Keratinocyte (primary cell): Measurements from ENCODE around the gene PRAMEF12. TPM values are rescaled to one million over a fixed set of nuclear protein-coding genes. Genes with fewer than 3 reads are reported as not detected.

Experiments used
- DNase-seq: peaks from one replicate; pipeline ENCODE4 v3.0.0-alpha.2; 2011; ENCODE audit warnings: low read depth, missing footprints, low spot score
- FAIRE-seq: peaks from 2 replicates; lab custom pipeline; 2011; peaks lifted over from hg19 to GRCh38; lab: Jason Lieb, UNC
- H2AFZ ChIP-seq: 2 replicates; pipeline ENCODE4 v1.6.0; 2012; ENCODE audit warnings: low read length, control low read depth, inconsistent platforms; ENCODE audit not compliant: control insufficient read depth
- H3K27ac ChIP-seq: 2 replicates; pipeline ENCODE4 v1.5.1; 2011; ENCODE audit warnings: low read length; ENCODE audit not compliant: control insufficient read depth, insufficient read depth
- H3K27me3 ChIP-seq: 3 replicates; pipeline ENCODE4 v1.6.0; 2011; ENCODE audit warnings: low read length; ENCODE audit not compliant: control insufficient read depth, insufficient read depth; ENCODE audit errors: extremely low read depth
- H3K36me3 ChIP-seq, 2 experiments: 2 replicates in 1 of 2; 3 replicates in 1 of 2; pipeline ENCODE4 v1.5.1; 2011; ENCODE audit warnings: low read length in 2 of 2, mild to moderate bottlenecking in 1 of 2; ENCODE audit not compliant: control insufficient read depth in 2 of 2, insufficient read depth in 2 of 2; ENCODE audit errors: extremely low read depth in 1 of 2
- H3K4me1 ChIP-seq: 3 replicates; pipeline ENCODE4 v1.5.1; 2011; ENCODE audit warnings: low read length; ENCODE audit not compliant: control insufficient read depth, insufficient read depth; ENCODE audit errors: extremely low read depth
- H3K4me2 ChIP-seq: 3 replicates; pipeline ENCODE4 v1.6.0; 2011; ENCODE audit warnings: low read depth, low read length; ENCODE audit not compliant: control insufficient read depth, insufficient read depth; ENCODE audit errors: extremely low read depth
- H3K4me3 ChIP-seq, 3 experiments: fragments of 200-600 bp in 1 of 3; sonication (generic) in 1 of 3; 2 replicates in 2 of 3; 3 replicates in 1 of 3; pipeline ENCODE4 v1.5.1; 2011 to 2016; ENCODE audit warnings: low read length in 3 of 3, mild to moderate bottlenecking in 3 of 3, control low read depth in 2 of 3, inconsistent platforms in 1 of 3, low read depth in 1 of 3, mixed read lengths in 1 of 3, mixed run types in 1 of 3, moderate library complexity in 1 of 3; ENCODE audit not compliant: control insufficient read depth in 2 of 3, insufficient read depth in 2 of 3; ENCODE audit errors: extremely low read depth in 1 of 3
- H3K79me2 ChIP-seq: 2 replicates; pipeline ENCODE4 v1.6.0; 2012; ENCODE audit warnings: low read length; ENCODE audit not compliant: control insufficient read depth, insufficient read depth
- H3K9ac ChIP-seq: 3 replicates; pipeline ENCODE4 v1.6.0; 2011; ENCODE audit warnings: low read length; ENCODE audit not compliant: control insufficient read depth, insufficient read depth; ENCODE audit errors: extremely low read depth
- H3K9me1 ChIP-seq: 3 replicates; pipeline ENCODE4 v1.6.0; 2011; ENCODE audit warnings: low read length; ENCODE audit not compliant: control insufficient read depth, insufficient read depth; ENCODE audit errors: extremely low read depth
- H3K9me3 ChIP-seq: 2 replicates; pipeline ENCODE4 v1.5.1; 2012; ENCODE audit warnings: low read depth, low read length; ENCODE audit not compliant: control insufficient read depth
- H4K20me1 ChIP-seq: 3 replicates; pipeline ENCODE4 v1.6.0; 2011; ENCODE audit warnings: low read length; ENCODE audit not compliant: control insufficient read depth, insufficient read depth; ENCODE audit errors: extremely low read depth
- CTCF ChIP-seq, 3 experiments: IDR thresholded peaks in 1 of 3; conservative IDR thresholded peaks in 1 of 3; optimal IDR thresholded peaks in 1 of 3; 2 replicates in 2 of 3; 3 replicates in 1 of 3; pipeline versions ENCODE3 to v1.5.1; 2011; ENCODE audit warnings: low read length in 3 of 3, mild to moderate bottlenecking in 3 of 3, moderate library complexity in 2 of 3, control low read depth in 1 of 3, inconsistent platforms in 1 of 3; ENCODE audit not compliant: insufficient read depth in 2 of 3; ENCODE audit errors: extremely low read depth in 1 of 3
- EZH2 ChIP-seq: IDR thresholded peaks from one replicate; pipeline ENCODE4 v1.6.1; 2012; ENCODE audit warnings: inconsistent platforms, mild to moderate bottlenecking, low read length, moderate library complexity
- dilution Hi-C: fragments of 300-500 bp; cut with MboI; formaldehyde crosslinking; loops from one replicate; pipeline ENCODE4 v1.7.0; 2020; ENCODE audit warnings: low sequenced_read_pairs; ENCODE audit not compliant: extremely low pct_ligation_motif_present
- polyA plus RNA-seq, 5 experiments: library from polyadenylated mRNA; depleted of rRNA in 3 of 5; stranded (reverse) in 3 of 5; stranded (forward) in 1 of 5; unstranded in 1 of 5; fragments of >200 nt; gene quantifications; 1 replicate in 1 of 5; 2 replicates in 3 of 5; 3 replicates in 1 of 5; pipeline versions ENCODE4 v1.2.1 to v1.2.3, GENCODE V29; 2011 to 2012; ENCODE audit warnings: missing spikeins in 2 of 5, low read depth in 1 of 5, low replicate concordance in 1 of 5

The PRAMEF12 gene
- polyA plus RNA-seq, 1 donor (not counting 4 experiments of a cell fraction or from before 2014, with no cell fraction given) = not detected

GRCh38 chr1:12756768-12757413 lies 16.6 kb upstream of the PRAMEF12 start:
- TF ChIP-seq EZH2 (no peak), CTCF (optimal IDR thresholded peaks at IDR 0.05 in 1 of 3, IDR thresholded peaks at IDR 0.05 in 1 of 3, conservative IDR thresholded peaks at IDR 0.05 in 1 of 3; ENCODE audit: extremely low read depth in 1 of 3, insufficient read depth in 2 of 3, low read length in 3 of 3) (no peak)
- no peak overlapping the region for H3K4me2 ChIP-seq
- no peak overlapping the region for H3K27ac ChIP-seq
- no peaks in the 10 kb centered on the region for H3K79me2 ChIP-seq
- H3K9ac ChIP-seq = no peak overlapping the region
- H4K20me1 ChIP-seq = no peaks in the 10 kb centered on the region
- DNase-seq (no peak), FAIRE-seq (no peak)
- H3K36me3 ChIP-seq = no peaks in the 10 kb centered on the region
- no peak overlapping the region for H2AFZ ChIP-seq
- H3K9me1 ChIP-seq = no peaks in the 10 kb centered on the region
- no peaks in the 10 kb centered on the region for H3K4me1 ChIP-seq
- H3K4me3 ChIP-seq = no peak overlapping the region
- no peaks in the 10 kb centered on the region for H3K9me3 ChIP-seq
- dilution Hi-C loops = no loop called here
- H3K27me3 ChIP-seq = no peaks in the 10 kb centered on the region

GRCh38 chr1:12757836-12758235 lies 15.7 kb upstream of the PRAMEF12 start:
- no peak for TF ChIP-seq EZH2
- no peak for TF ChIP-seq CTCF (optimal IDR thresholded peaks at IDR 0.05 in 1 of 3, IDR thresholded peaks at IDR 0.05 in 1 of 3, conservative IDR thresholded peaks at IDR 0.05 in 1 of 3; ENCODE audit: extremely low read depth in 1 of 3, insufficient read depth in 2 of 3, low read length in 3 of 3)
- Histone ChIP-seq H3K4me3 (no peak overlapping the region), H2AFZ (no peak overlapping the region), H3K9me1 (no peaks in the 10 kb centered on the region), H3K27me3 (no peaks in the 10 kb centered on the region), H3K4me1 (no peaks in the 10 kb centered on the region), H3K9me3 (no peaks in the 10 kb centered on the region), H3K36me3 (no peaks in the 10 kb centered on the region), H3K79me2 (no peaks in the 10 kb centered on the region), H3K9ac (no peak overlapping the region), H4K20me1 (no peaks in the 10 kb centered on the region), H3K27ac (no peak overlapping the region), H3K4me2 (no peak overlapping the region)
- dilution Hi-C loops = no loop called here
- FAIRE-seq (no peak), DNase-seq (no peak)
